Type B pancreatic cell (in vitro differentiated cells): ENCODE data around the gene NSD1. TPM values are rescaled to one million over a fixed set of nuclear protein-coding genes. Genes with fewer than 3 reads are reported as not detected.
A peak's percentile ranks its signal among the peaks of the same experiment; 100 is the strongest.

Experiments used
- DNase-seq: peaks from one replicate; pipeline ENCODE4 v3.0.0; 2021; ENCODE audit warnings: mixed read lengths; ENCODE audit not compliant: unreplicated experiment; ENCODE audit errors: extremely low spot score
- H3K27ac Mint-ChIP-seq: 2 replicates; pipeline ENCODE4 v1.8.0; 2021; ENCODE audit warnings: mild to moderate bottlenecking, mixed read lengths
- H3K27me3 Mint-ChIP-seq: 2 replicates; pipeline ENCODE4 v1.8.0; 2021; ENCODE audit warnings: mixed read lengths
- H3K36me3 Mint-ChIP-seq: 2 replicates; pipeline ENCODE4 v1.8.0; 2021; ENCODE audit warnings: mixed read lengths
- H3K4me1 Mint-ChIP-seq: one replicate; pipeline ENCODE4 v1.8.0; 2021; ENCODE audit warnings: mixed read lengths; ENCODE audit not compliant: unreplicated experiment
- H3K4me3 Mint-ChIP-seq: 2 replicates; pipeline ENCODE4 v1.8.0; 2021; ENCODE audit warnings: mild to moderate bottlenecking, mixed read lengths
- H3K9me3 Mint-ChIP-seq: 2 replicates; pipeline ENCODE4 v1.8.0; 2021; ENCODE audit warnings: mixed read lengths
- total RNA-seq: library from RNA; stranded (reverse); gene quantifications from 2 replicates; pipeline ENCODE4 v1.2.1, GENCODE V29; 2021; ENCODE audit warnings: low replicate concordance
- TF ChIP-seq, protein P1 (sequence below): fragments of 200-600 bp; sonication (generic); conservative IDR thresholded peaks from 2 replicates; pipeline ENCODE4 v1.5.0; 2021; ENCODE audit warnings: antibody characterized with exemption, mild to moderate bottlenecking

Gene NSD1
- total RNA-seq, 1 donor from 2014 or later: 115 TPM

DNA sequence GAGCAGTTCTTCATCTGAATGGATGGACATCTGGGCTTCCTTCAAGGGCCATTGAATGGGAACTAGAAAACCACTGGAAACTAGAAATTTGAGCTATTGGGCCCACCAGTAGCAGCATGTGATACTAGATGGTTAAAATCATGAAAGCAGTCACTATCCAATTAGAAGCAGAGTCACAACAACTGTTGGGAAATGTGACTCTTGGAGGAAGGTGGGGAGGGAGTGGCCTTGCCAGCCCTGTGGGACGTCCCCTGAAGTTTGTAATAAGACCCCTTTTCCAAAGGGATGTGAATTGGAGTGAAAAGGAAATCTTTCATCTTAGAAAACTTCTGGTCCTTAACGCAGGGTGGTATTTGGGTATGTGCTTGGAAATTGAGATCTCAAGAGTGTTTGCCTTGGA is 164.3 kb downstream of the NSD1 start:
- Mint-ChIP-seq H3K27me3 (no peaks in the 10 kb centered on the region), H3K4me3 (no peak overlapping the region), H3K27ac (peak overlapping the region; percentile 100), H3K36me3 (peaks cover 11% of the 10 kb centered on the region), H3K4me1 (peaks cover 52% of the 10 kb centered on the region), H3K9me3 (no peaks in the 10 kb centered on the region)
- TF ChIP-seq, protein P1, sequence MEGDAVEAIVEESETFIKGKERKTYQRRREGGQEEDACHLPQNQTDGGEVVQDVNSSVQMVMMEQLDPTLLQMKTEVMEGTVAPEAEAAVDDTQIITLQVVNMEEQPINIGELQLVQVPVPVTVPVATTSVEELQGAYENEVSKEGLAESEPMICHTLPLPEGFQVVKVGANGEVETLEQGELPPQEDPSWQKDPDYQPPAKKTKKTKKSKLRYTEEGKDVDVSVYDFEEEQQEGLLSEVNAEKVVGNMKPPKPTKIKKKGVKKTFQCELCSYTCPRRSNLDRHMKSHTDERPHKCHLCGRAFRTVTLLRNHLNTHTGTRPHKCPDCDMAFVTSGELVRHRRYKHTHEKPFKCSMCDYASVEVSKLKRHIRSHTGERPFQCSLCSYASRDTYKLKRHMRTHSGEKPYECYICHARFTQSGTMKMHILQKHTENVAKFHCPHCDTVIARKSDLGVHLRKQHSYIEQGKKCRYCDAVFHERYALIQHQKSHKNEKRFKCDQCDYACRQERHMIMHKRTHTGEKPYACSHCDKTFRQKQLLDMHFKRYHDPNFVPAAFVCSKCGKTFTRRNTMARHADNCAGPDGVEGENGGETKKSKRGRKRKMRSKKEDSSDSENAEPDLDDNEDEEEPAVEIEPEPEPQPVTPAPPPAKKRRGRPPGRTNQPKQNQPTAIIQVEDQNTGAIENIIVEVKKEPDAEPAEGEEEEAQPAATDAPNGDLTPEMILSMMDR: no peak
- DNase-seq: no peak

GRCh38 chr5:177299697-177300096 is 166.1 kb downstream of the NSD1 start:
- Mint-ChIP-seq H3K4me3 (peak overlapping the region; percentile 35), H3K27me3 (no peaks in the 10 kb centered on the region), H3K4me1 (peaks cover 60% of the 10 kb centered on the region), H3K27ac (peak overlapping the region; percentile 100), H3K9me3 (no peaks in the 10 kb centered on the region), H3K36me3 (peaks cover 13% of the 10 kb centered on the region)
- no peak for DNase-seq
- TF ChIP-seq, protein P1: no peak

GRCh38 chr5:177300236-177300880 is 166.8 kb downstream of the NSD1 start:
- H3K36me3 Mint-ChIP-seq: peaks cover 13% of the 10 kb centered on the region
- no peaks in the 10 kb centered on the region for H3K9me3 Mint-ChIP-seq
- H3K4me1 Mint-ChIP-seq: peaks cover 65% of the 10 kb centered on the region
- peak overlapping the region; percentile 100 for H3K27ac Mint-ChIP-seq
- no peaks in the 10 kb centered on the region for H3K27me3 Mint-ChIP-seq
- peak overlapping the region; percentile 96 for H3K4me3 Mint-ChIP-seq
- TF ChIP-seq, protein P1: no peak
- peak; percentile 58 for DNase-seq

GRCh38 chr5:177300951-177301350 is 167.4 kb downstream of the NSD1 start:
- Mint-ChIP-seq H3K27ac (peak overlapping the region; percentile 100), H3K9me3 (no peaks in the 10 kb centered on the region), H3K4me1 (peaks cover 67% of the 10 kb centered on the region), H3K27me3 (no peaks in the 10 kb centered on the region), H3K4me3 (peak overlapping the region; percentile 96), H3K36me3 (peaks cover 15% of the 10 kb centered on the region)
- DNase-seq: peak; percentile 2
- TF ChIP-seq, protein P1: no peak

- Mint-ChIP-seq H3K4me1 (peaks cover 68% of the 10 kb centered on the region), H3K36me3 (peaks cover 15% of the 10 kb centered on the region), H3K4me3 (peak overlapping the region; percentile 96), H3K27ac (peak overlapping the region; percentile 100), H3K9me3 (no peaks in the 10 kb centered on the region), H3K27me3 (no peaks in the 10 kb centered on the region)
- TF ChIP-seq, protein P1: no peak
- DNase-seq: peak; percentile 64
These were observed 168.1 kb downstream of the NSD1 start for GRCh38 chr5:177301503-177302165.
